SH-SY5Y (cell line): ENCODE data around the gene EXOSC5.

ENCODE experiments used
- GATA2 ChIP-seq: IDR thresholded peaks from 2 replicates; pipeline ENCODE4 v1.6.1; 2011; ENCODE audit warnings: mild to moderate bottlenecking, low read depth, low read length
- GATA3 ChIP-seq: IDR thresholded peaks from 2 replicates; pipeline ENCODE4 v1.6.1; 2011; ENCODE audit warnings: low read depth, mild to moderate bottlenecking, low read length, moderate library complexity

GRCh38 chr19:41407271-41407670 is 10.1 kb upstream of the EXOSC5 start:
- TF ChIP-seq GATA2 = no peak
- no peak for TF ChIP-seq GATA3
